ENCODE results near the gene SHQ1.
A peak's percentile ranks its signal among the peaks of the same experiment; 100 is the strongest.

The SHQ1 gene

GRCh38 chr3:72768936-72769335 lies 79.3 kb downstream of the SHQ1 start:
- Histone ChIP-seq H3K36me3 (ENCODE audit: control insufficient read depth, insufficient read depth, low read length) (no peaks in the 10 kb centered on the region), H3K27me3 (ENCODE audit: control insufficient read depth, insufficient read depth, low read length) (no peaks in the 10 kb centered on the region), H3K4me1 (ENCODE audit: control insufficient read depth, insufficient read depth, low read length) (peaks cover 49% of the 10 kb centered on the region), H3K9ac (ENCODE audit: low read depth, low read length) (peak overlapping the region; percentile 13; the same call in 1 of the 2 replicates), H3K9me3 (ENCODE audit: control insufficient read depth, insufficient read depth, low read length) (no peaks in the 10 kb centered on the region), H3K27ac (ENCODE audit: low read depth, low read length) (peak overlapping the region; percentile 89), H3K4me3 (ENCODE audit: low read depth, low read length) (no peak overlapping the region)

GRCh38 chr3:72768481-72768880 lies 79.8 kb downstream of the SHQ1 start:
- Histone ChIP-seq H3K4me3 (ENCODE audit: low read depth, low read length) (no peak overlapping the region), H3K9me3 (ENCODE audit: control insufficient read depth, insufficient read depth, low read length) (no peaks in the 10 kb centered on the region), H3K4me1 (ENCODE audit: control insufficient read depth, insufficient read depth, low read length) (peaks cover 49% of the 10 kb centered on the region), H3K36me3 (ENCODE audit: control insufficient read depth, insufficient read depth, low read length) (no peaks in the 10 kb centered on the region), H3K27ac (ENCODE audit: low read depth, low read length) (peak overlapping the region; percentile 89), H3K9ac (ENCODE audit: low read depth, low read length) (peak overlapping the region; percentile 13; the same call in 1 of the 2 replicates), H3K27me3 (ENCODE audit: control insufficient read depth, insufficient read depth, low read length) (no peaks in the 10 kb centered on the region)

- H3K36me3 ChIP-seq (ENCODE audit: control insufficient read depth, insufficient read depth, low read length), result no peaks in the 10 kb centered on the region
- H3K9ac ChIP-seq (ENCODE audit: low read depth, low read length), result 0 out of 2 replicates have a peak overlapping the region, but pooled peaks have one; percentile 5
- H3K4me3 ChIP-seq (ENCODE audit: low read depth, low read length), result no peak overlapping the region
- no peaks in the 10 kb centered on the region for H3K9me3 ChIP-seq (ENCODE audit: control insufficient read depth, insufficient read depth, low read length)
- no peaks in the 10 kb centered on the region for H3K27me3 ChIP-seq (ENCODE audit: control insufficient read depth, insufficient read depth, low read length)
- peak overlapping the region; percentile 89 for H3K27ac ChIP-seq (ENCODE audit: low read depth, low read length)
- H3K4me1 ChIP-seq (ENCODE audit: control insufficient read depth, insufficient read depth, low read length), result peaks cover 49% of the 10 kb centered on the region
Measured at GRCh38 chr3:72768006-72768441, 80.2 kb downstream of the SHQ1 start.

GRCh38 chr3:72766866-72767265 lies 81.4 kb downstream of the SHQ1 start:
- no peak overlapping the region for H3K4me3 ChIP-seq (ENCODE audit: low read depth, low read length)
- H3K27ac ChIP-seq (ENCODE audit: low read depth, low read length), result peak overlapping the region; percentile 89
- H3K4me1 ChIP-seq (ENCODE audit: control insufficient read depth, insufficient read depth, low read length), result peaks cover 49% of the 10 kb centered on the region
- no peaks in the 10 kb centered on the region for H3K9me3 ChIP-seq (ENCODE audit: control insufficient read depth, insufficient read depth, low read length)
- peak overlapping the region; percentile 30; the same call in 1 of the 2 replicates for H3K9ac ChIP-seq (ENCODE audit: low read depth, low read length)
- no peaks in the 10 kb centered on the region for H3K27me3 ChIP-seq (ENCODE audit: control insufficient read depth, insufficient read depth, low read length)
- H3K36me3 ChIP-seq (ENCODE audit: control insufficient read depth, insufficient read depth, low read length), result no peaks in the 10 kb centered on the region

- Histone ChIP-seq H3K4me3 (ENCODE audit: low read depth, low read length) (no peak overlapping the region), H3K27me3 (ENCODE audit: control insufficient read depth, insufficient read depth, low read length) (no peaks in the 10 kb centered on the region), H3K4me1 (ENCODE audit: control insufficient read depth, insufficient read depth, low read length) (peaks cover 31% of the 10 kb centered on the region), H3K9ac (ENCODE audit: low read depth, low read length) (no peak overlapping the region), H3K27ac (ENCODE audit: low read depth, low read length) (no peak overlapping the region), H3K36me3 (ENCODE audit: control insufficient read depth, insufficient read depth, low read length) (no peaks in the 10 kb centered on the region), H3K9me3 (ENCODE audit: control insufficient read depth, insufficient read depth, low read length) (no peaks in the 10 kb centered on the region)
Measured at GRCh38 chr3:72763751-72764440, 84.3 kb downstream of the SHQ1 start.

- H3K27me3 ChIP-seq (ENCODE audit: control insufficient read depth, insufficient read depth, low read length), result no peaks in the 10 kb centered on the region
- H3K36me3 ChIP-seq (ENCODE audit: control insufficient read depth, insufficient read depth, low read length), result no peaks in the 10 kb centered on the region
- H3K27ac ChIP-seq (ENCODE audit: low read depth, low read length), result no peak overlapping the region
- H3K9me3 ChIP-seq (ENCODE audit: control insufficient read depth, insufficient read depth, low read length), result no peaks in the 10 kb centered on the region
- peaks cover 6% of the 10 kb centered on the region for H3K4me1 ChIP-seq (ENCODE audit: control insufficient read depth, insufficient read depth, low read length)
- H3K9ac ChIP-seq (ENCODE audit: low read depth, low read length), result no peak overlapping the region
- H3K4me3 ChIP-seq (ENCODE audit: low read depth, low read length), result no peak overlapping the region
Measured at GRCh38 chr3:72761410-72761809, 86.8 kb downstream of the SHQ1 start.

GRCh38 chr3:72760225-72760624 lies 88.0 kb downstream of the SHQ1 start:
- Histone ChIP-seq H3K4me1 (ENCODE audit: control insufficient read depth, insufficient read depth, low read length) (no peaks in the 10 kb centered on the region), H3K9ac (ENCODE audit: low read depth, low read length) (no peak overlapping the region), H3K4me3 (ENCODE audit: low read depth, low read length) (no peak overlapping the region), H3K9me3 (ENCODE audit: control insufficient read depth, insufficient read depth, low read length) (no peaks in the 10 kb centered on the region), H3K27ac (ENCODE audit: low read depth, low read length) (no peak overlapping the region), H3K27me3 (ENCODE audit: control insufficient read depth, insufficient read depth, low read length) (no peaks in the 10 kb centered on the region), H3K36me3 (ENCODE audit: control insufficient read depth, insufficient read depth, low read length) (no peaks in the 10 kb centered on the region)

- Histone ChIP-seq H3K9ac (ENCODE audit: low read depth, low read length) (no peak overlapping the region), H3K4me1 (ENCODE audit: control insufficient read depth, insufficient read depth, low read length) (no peaks in the 10 kb centered on the region)
Measured at GRCh38 chr3:72756900-72757299, 91.3 kb downstream of the SHQ1 start.

GRCh38 chr3:72754582-72754981 lies 93.7 kb downstream of the SHQ1 start:
- H3K4me1 ChIP-seq (ENCODE audit: control insufficient read depth, insufficient read depth, low read length), result no peaks in the 10 kb centered on the region
- H3K36me3 ChIP-seq (ENCODE audit: control insufficient read depth, insufficient read depth, low read length), result 0 out of 2 replicates have a peak, but pooled peaks cover 3% of the 10 kb centered on the region
- H3K9me3 ChIP-seq (ENCODE audit: control insufficient read depth, insufficient read depth, low read length), result no peaks in the 10 kb centered on the region
- H3K9ac ChIP-seq (ENCODE audit: low read depth, low read length), result no peak overlapping the region
- no peak overlapping the region for H3K27ac ChIP-seq (ENCODE audit: low read depth, low read length)
- no peaks in the 10 kb centered on the region for H3K27me3 ChIP-seq (ENCODE audit: control insufficient read depth, insufficient read depth, low read length)
- no peak overlapping the region for H3K4me3 ChIP-seq (ENCODE audit: low read depth, low read length)

More at GRCh38 chr3:72756900-72757299, 91.3 kb downstream of the SHQ1 start:
- H3K27me3 ChIP-seq (ENCODE audit: control insufficient read depth, insufficient read depth, low read length), result no peaks in the 10 kb centered on the region
- no peaks in the 10 kb centered on the region for H3K9me3 ChIP-seq (ENCODE audit: control insufficient read depth, insufficient read depth, low read length)
- H3K36me3 ChIP-seq (ENCODE audit: control insufficient read depth, insufficient read depth, low read length), result no peaks in the 10 kb centered on the region
- no peak overlapping the region for H3K27ac ChIP-seq (ENCODE audit: low read depth, low read length)
- no peak overlapping the region for H3K4me3 ChIP-seq (ENCODE audit: low read depth, low read length)

- H3K4me1 ChIP-seq (ENCODE audit: control insufficient read depth, insufficient read depth, low read length), result no peaks in the 10 kb centered on the region
- no peak overlapping the region for H3K4me3 ChIP-seq (ENCODE audit: low read depth, low read length)
- H3K9me3 ChIP-seq (ENCODE audit: control insufficient read depth, insufficient read depth, low read length), result no peaks in the 10 kb centered on the region
- H3K27me3 ChIP-seq (ENCODE audit: control insufficient read depth, insufficient read depth, low read length), result no peaks in the 10 kb centered on the region
- H3K9ac ChIP-seq (ENCODE audit: low read depth, low read length), result no peak overlapping the region
- H3K36me3 ChIP-seq (ENCODE audit: control insufficient read depth, insufficient read depth, low read length), result 0 out of 2 replicates have a peak, but pooled peaks cover 3% of the 10 kb centered on the region
- H3K27ac ChIP-seq (ENCODE audit: low read depth, low read length), result no peak overlapping the region
Measured at GRCh38 chr3:72753495-72753894, 94.8 kb downstream of the SHQ1 start.

GRCh38 chr3:72750405-72750965 lies 97.8 kb downstream of the SHQ1 start:
- 0 out of 2 replicates have a peak, but pooled peaks cover 3% of the 10 kb centered on the region for H3K36me3 ChIP-seq (ENCODE audit: control insufficient read depth, insufficient read depth, low read length)
- no peaks in the 10 kb centered on the region for H3K9me3 ChIP-seq (ENCODE audit: control insufficient read depth, insufficient read depth, low read length)
- H3K4me1 ChIP-seq (ENCODE audit: control insufficient read depth, insufficient read depth, low read length), result no peaks in the 10 kb centered on the region
- H3K9ac ChIP-seq (ENCODE audit: low read depth, low read length), result no peak overlapping the region
- no peaks in the 10 kb centered on the region for H3K27me3 ChIP-seq (ENCODE audit: control insufficient read depth, insufficient read depth, low read length)
- H3K27ac ChIP-seq (ENCODE audit: low read depth, low read length), result no peak overlapping the region
- H3K4me3 ChIP-seq (ENCODE audit: low read depth, low read length), result no peak overlapping the region
